A549 (cell line): ENCODE results near the gene THEMIS2. TPM values are rescaled to one million over a fixed set of nuclear protein-coding genes. Genes with fewer than 3 reads are reported as not detected.

Experiments
- ATAC-seq, 2 experiments: fragments of 200-7000 bp in 1 of 2; fragments of >200 bp in 1 of 2; cut with Nextera tagmentation in 1 of 2; cut with Tn5 transposase in 1 of 2; 3 replicates each; pipeline versions ENCODE4 v1.8.0 to v1.9.1; 2018 to 2020; ENCODE audit warnings: mild to moderate bottlenecking in 1 of 2, moderate library complexity in 1 of 2
- CTCF ChIA-PET: fragments of 300-600 bp; sonication (Branson Sonifier 250); formaldehyde crosslinking; extraction: SDS; loops from one replicate; lab custom pipeline; 2021; ENCODE audit warnings: antibody characterized with exemption, inconsistent platforms; lab: Yijun Ruan, JAX
- POLR2A ChIA-PET: fragments of 350-600 bp; formaldehyde crosslinking; extraction: SDS; loops from one replicate; lab custom pipeline; 2021; ENCODE audit warnings: antibody characterized with exemption, inconsistent platforms; lab: Yijun Ruan, JAX
- DNase-seq, 2 experiments: peaks; one replicate each; pipeline versions ENCODE4 v3.0.0 to v3.0.0-alpha.2; 2011 to 2016; ENCODE audit warnings: low read depth in 1 of 2, low spot score in 1 of 2
- FAIRE-seq: peaks from 2 replicates; lab custom pipeline; 2011; peaks lifted over from hg19 to GRCh38; lab: Jason Lieb, UNC
- H3K27ac ChIP-seq, 2 experiments: fragments of >200 bp; sonication (Bioruptor Twin); formaldehyde crosslinking; 3 replicates each; pipeline ENCODE4 v1.5.1; 2016 to 2017
- H3K4me1 ChIP-seq: fragments of >200 bp; sonication (Bioruptor Twin); formaldehyde crosslinking; 3 replicates; pipeline ENCODE4 v1.6.1; 2016
- H3K4me2 ChIP-seq: fragments of >200 bp; sonication (Bioruptor Twin); formaldehyde crosslinking; 3 replicates; pipeline ENCODE4 v1.6.1; 2016
- H3K4me3 ChIP-seq: fragments of >200 bp; sonication (Bioruptor Twin); formaldehyde crosslinking; 3 replicates; pipeline ENCODE4 v1.5.1; 2016
- H3K9me3 ChIP-seq: fragments of >200 bp; sonication (Bioruptor Twin); formaldehyde crosslinking; 3 replicates; pipeline ENCODE4 v1.6.1; 2016
- CBX2 ChIP-seq: fragments of 200-600 bp; sonication (generic); IDR thresholded peaks from 2 replicates; pipeline ENCODE4 v1.6.1; 2016; ENCODE audit warnings: low read depth, mild to moderate bottlenecking, borderline replicate concordance
- CBX8 ChIP-seq: fragments of 200-600 bp; sonication (generic); IDR thresholded peaks from 2 replicates; pipeline ENCODE4 v1.6.1; 2016
- CHD4 ChIP-seq: fragments of 200-600 bp; sonication (generic); IDR thresholded peaks from 2 replicates; pipeline ENCODE4 v1.6.1; 2016; ENCODE audit warnings: antibody characterized with exemption, mild to moderate bottlenecking, borderline replicate concordance
- CTCF ChIP-seq: fragments of >200 bp; sonication (Bioruptor Twin); formaldehyde crosslinking; IDR thresholded peaks from 3 replicates; pipeline ENCODE4 v1.5.1; 2016
- E2F6 ChIP-seq: IDR thresholded peaks from 2 replicates; pipeline ENCODE4 v1.6.1; 2012; ENCODE audit warnings: low read depth, borderline replicate concordance
- EHF ChIP-seq: fragments of 250-450 bp; sonication (Bioruptor Pico); IDR thresholded peaks from 2 replicates; pipeline ENCODE4 v1.5.0; 2020; ENCODE audit warnings: mild to moderate bottlenecking
- EHMT2 ChIP-seq: fragments of 200-600 bp; sonication (generic); IDR thresholded peaks from 2 replicates; pipeline ENCODE4 v1.6.1; 2016; ENCODE audit warnings: antibody characterized with exemption, low read depth, mild to moderate bottlenecking, moderate library complexity
- EP300 ChIP-seq, 2 experiments: fragments of >200 bp; sonication (Bioruptor Twin); formaldehyde crosslinking; IDR thresholded peaks; 2 replicates in 1 of 2; 3 replicates in 1 of 2; pipeline ENCODE4 v1.6.1; 2016 to 2017
- FOXS1 ChIP-seq: fragments of 250-450 bp; sonication (Bioruptor Pico); IDR thresholded peaks from 2 replicates; pipeline ENCODE4 v1.5.0; 2020; ENCODE audit warnings: mild to moderate bottlenecking, moderate library complexity
- GATA3 ChIP-seq: IDR thresholded peaks from 2 replicates; pipeline ENCODE4 v1.6.1; 2012; ENCODE audit warnings: borderline replicate concordance
- HDAC2 ChIP-seq: fragments of 200-600 bp; sonication (generic); IDR thresholded peaks from 2 replicates; pipeline ENCODE4 v1.6.1; 2016
- HES2 ChIP-seq: fragments of >200 bp; sonication (Bioruptor Twin); formaldehyde crosslinking; IDR thresholded peaks from 2 replicates; pipeline ENCODE4 v1.6.1; 2016
- HMGXB4 ChIP-seq: fragments of 250-450 bp; sonication (Bioruptor Pico); IDR thresholded peaks from 2 replicates; pipeline ENCODE4 v1.5.0; 2021; ENCODE audit warnings: mild to moderate bottlenecking, moderate library complexity, borderline replicate concordance
- HOXB13 ChIP-seq: fragments of 250-450 bp; sonication (Bioruptor Pico); IDR thresholded peaks from 2 replicates; pipeline ENCODE4 v1.5.0; 2020; ENCODE audit warnings: low read depth, mild to moderate bottlenecking, moderate library complexity
- JUN ChIP-seq, 2 experiments: fragments of >200 bp; sonication (Bioruptor Twin); formaldehyde crosslinking; IDR thresholded peaks; 2 replicates in 1 of 2; 3 replicates in 1 of 2; pipeline ENCODE4 v1.6.1; 2016 to 2017
- KDM5A ChIP-seq: fragments of 200-600 bp; sonication (generic); IDR thresholded peaks from 2 replicates; pipeline ENCODE4 v1.6.1; 2016; ENCODE audit warnings: antibody characterized with exemption, mild to moderate bottlenecking
- MAFK ChIP-seq: fragments of 450-650 bp; IDR thresholded peaks from 2 replicates; pipeline ENCODE4 v1.6.1; 2014; ENCODE audit not compliant: partially characterized antibody
- MAX ChIP-seq: IDR thresholded peaks from 2 replicates; pipeline ENCODE4 v1.6.1; 2012
- NPAS2 ChIP-seq: fragments of 250-450 bp; sonication (Bioruptor Pico); IDR thresholded peaks from 2 replicates; pipeline ENCODE4 v1.8.0; 2022; ENCODE audit warnings: mild to moderate bottlenecking, moderate library complexity, borderline replicate concordance
- NR3C1 ChIP-seq: fragments of >200 bp; sonication (Bioruptor Twin); formaldehyde crosslinking; IDR thresholded peaks from 3 replicates; pipeline ENCODE4 v1.6.1; 2017
- PHF8 ChIP-seq: fragments of 200-600 bp; sonication (generic); IDR thresholded peaks from 2 replicates; pipeline ENCODE4 v1.6.1; 2016; ENCODE audit warnings: low read depth, mild to moderate bottlenecking, antibody characterized with exemption, moderate library complexity, borderline replicate concordance
- POLR2A ChIP-seq: IDR thresholded peaks from 2 replicates; pipeline ENCODE4 v1.6.1; 2012; ENCODE audit warnings: mild to moderate bottlenecking, low read length
- POLR2AphosphoS2 ChIP-seq: conservative IDR thresholded peaks from 2 replicates; pipeline ENCODE4 v1.6.1; 2012; ENCODE audit warnings: low read length, improper control_type of control experiment, inconsistent platforms
- RAD21 ChIP-seq, 2 experiments: fragments of >200 bp in 1 of 2; sonication (Bioruptor Twin) in 1 of 2; formaldehyde crosslinking in 1 of 2; IDR thresholded peaks in 1 of 2; conservative IDR thresholded peaks in 1 of 2; 2 replicates in 1 of 2; 3 replicates in 1 of 2; pipeline ENCODE4 v1.6.1; 2012 to 2018; ENCODE audit warnings: inconsistent platforms in 1 of 2
- RARB ChIP-seq: fragments of 250-450 bp; sonication (Bioruptor Pico); IDR thresholded peaks from 2 replicates; pipeline ENCODE4 v1.8.0; 2021; ENCODE audit warnings: mild to moderate bottlenecking, moderate library complexity
- RFX5 ChIP-seq: fragments of 450-650 bp; IDR thresholded peaks from 2 replicates; pipeline ENCODE4 v1.7.1; 2014; ENCODE audit warnings: antibody characterized with exemption, mild to moderate bottlenecking, moderate library complexity
- RNF2 ChIP-seq: fragments of 200-600 bp; sonication (generic); IDR thresholded peaks from 2 replicates; pipeline ENCODE4 v1.6.1; 2016; ENCODE audit warnings: low read depth, mild to moderate bottlenecking, antibody characterized with exemption, moderate library complexity, borderline replicate concordance
- SMC3 ChIP-seq: fragments of >200 bp; sonication (Bioruptor Twin); formaldehyde crosslinking; IDR thresholded peaks from 3 replicates; pipeline ENCODE4 v1.6.1; 2018; ENCODE audit warnings: inconsistent platforms
- TP53 ChIP-seq: fragments of 250-450 bp; sonication (Bioruptor Pico); IDR thresholded peaks from 2 replicates; pipeline ENCODE4 v1.5.0; 2021; ENCODE audit warnings: mild to moderate bottlenecking, moderate library complexity
- ZSCAN20 ChIP-seq: fragments of 250-450 bp; sonication (Bioruptor Pico); IDR thresholded peaks from 2 replicates; pipeline ENCODE4 v1.8.0; 2022; ENCODE audit warnings: mild to moderate bottlenecking, moderate library complexity
- WGBS: methylation state at CpG from one replicate; pipeline ENCODE4 v1.1.6; 2017; ENCODE audit errors: missing lambda C conversion rate; 5-methylcytosine and 5-hydroxymethylcytosine counted together
- polyA plus RNA-seq, 4 experiments: library from polyadenylated mRNA; depleted of rRNA in 3 of 4; stranded (reverse); fragments of >200 nt; fragmentation: RNase III in 1 of 4; extraction: RNeasy Plus Mini Kit Qiagen cat#74134 plus additional on column Dnase treatment in 1 of 4; gene quantifications; 2 replicates in 3 of 4; 3 replicates in 1 of 4; pipeline ENCODE4 v1.2.3, GENCODE V29; 2011 to 2017

Gene THEMIS2
- polyA plus RNA-seq, 2 of the 4 experiments (the other 2 are of a cell fraction), result 0.58 to 0.81 TPM

- H3K4me1 ChIP-seq, result peaks cover 5% of the 10 kb centered on the region; the same call in 1 of the 3 replicates
- no peak for ATAC-seq
- no peak overlapping the region for H3K27ac ChIP-seq
- DNase-seq, result no peak
- TF ChIP-seq HOXB13 (CRISPR knock-in tag) (no peak), CBX8 (no peak), KDM5A (no peak), CTCF (no peak), POLR2A (no peak), CBX2 (no peak), SMC3 (no peak), EHMT2 (no peak), RFX5 (no peak), GATA3 (no peak), CHD4 (no peak), MAX (no peak)
- no peak overlapping the region for H3K4me3 ChIP-seq
- ChIA-PET POLR2A (no interaction called here), CTCF (no interaction called here)
- no peak overlapping the region for H3K4me2 ChIP-seq
- 88% methylated on average over 1 of the region's 1 CpG for WGBS
- no peak for FAIRE-seq
- peaks cover 7% of the 10 kb centered on the region for H3K9me3 ChIP-seq
Observed at GRCh38 chr1:27912429-27912828, 40.1 kb downstream of the THEMIS2 start.

GRCh38 chr1:27915082-27915575 lies 42.8 kb downstream of the THEMIS2 start:
- 91% methylated on average over 7 of the region's 7 CpGs for WGBS
- H3K4me2 ChIP-seq, result peak overlapping the region; percentile 44; the same call in 2 of the 3 replicates
- H3K4me1 ChIP-seq, result peaks cover 5% of the 10 kb centered on the region; the same call in 1 of the 3 replicates
- CTCF ChIA-PET, result no interaction called here
- 0 out of 3 replicates have a peak overlapping the region, but pooled peaks have one; percentile 16 for H3K4me3 ChIP-seq
- peak overlapping the region; percentile 52 to 79; a peak in 4 of 6 replicates for H3K27ac ChIP-seq
- no peak for ATAC-seq
- no peak for FAIRE-seq
- peaks cover 7% of the 10 kb centered on the region for H3K9me3 ChIP-seq
- DNase-seq, result no peak
- no peak for TF ChIP-seq NPAS2 (CRISPR knock-in tag)
- peak; percentile 13; the same call in 1 of the 2 replicates for TF ChIP-seq RNF2
- no peak for TF ChIP-seq TP53
- TF ChIP-seq HDAC2, result peak; percentile 83; the same call in 1 of the 2 replicates
- TF ChIP-seq EP300 (IDR thresholded peaks at IDR 0.05), result no peak
- no peak for TF ChIP-seq NR3C1
- TF ChIP-seq EHF (CRISPR knock-in tag), result no peak
- no peak for TF ChIP-seq POLR2AphosphoS2
- TF ChIP-seq MAX, result no peak
- TF ChIP-seq E2F6, result peak; percentile 60; the same call in 1 of the 2 replicates
- TF ChIP-seq ZSCAN20 (CRISPR knock-in tag), result no peak
- no peak for TF ChIP-seq GATA3
- TF ChIP-seq, all 56 proteins: peak for 3
- POLR2A ChIA-PET, result no interaction called here

GRCh38 chr1:27922272-27922671 lies 49.9 kb downstream of the THEMIS2 start:
- Histone ChIP-seq H3K4me1 (no peaks in the 10 kb centered on the region), H3K4me2 (no peak overlapping the region), H3K4me3 (no peak overlapping the region), H3K27ac (no peak overlapping the region), H3K9me3 (no peaks in the 10 kb centered on the region)
- CTCF ChIA-PET, result interaction anchor here (1.0 kb wide), 1 partner anchor 36 kb away, joined by 5 read pairs; no protein-coding TSS in a partner anchor
- 68% methylated on average over 3 of the region's 3 CpGs for WGBS
- no peak for TF ChIP-seq EP300 (IDR thresholded peaks at IDR 0.05)
- TF ChIP-seq RAD21 (conservative IDR thresholded peaks at IDR 0.05 in 1 of 2, IDR thresholded peaks at IDR 0.05 in 1 of 2), result no peak
- TF ChIP-seq CBX2, result no peak
- TF ChIP-seq JUN (IDR thresholded peaks at IDR 0.05), result no peak
- TF ChIP-seq HMGXB4, result no peak
- TF ChIP-seq PHF8, result no peak
- TF ChIP-seq HES2, result no peak
- TF ChIP-seq MAFK, result no peak
- no peak for TF ChIP-seq RARB (CRISPR knock-in tag)
- no peak for TF ChIP-seq FOXS1
- FAIRE-seq (no peak), ATAC-seq (no peak), DNase-seq (no peak)
- POLR2A ChIA-PET, result no interaction called here
